K562 (cell line): ENCODE data around the gene SPRY4. TPM values are rescaled to one million over a fixed set of nuclear protein-coding genes. Genes with fewer than 3 reads are reported as not detected.
A peak's percentile ranks its signal among the peaks of the same experiment; 100 is the strongest.

ENCODE experiments used
- ARID2 ChIP-seq: fragments of 450-650 bp; IDR thresholded peaks from 2 replicates; pipeline ENCODE4 v1.6.1; 2017; ENCODE audit warnings: antibody characterized with exemption, mild to moderate bottlenecking
- FUS ChIP-seq: fragments of 200-400 bp; formaldehyde crosslinking; optimal IDR thresholded peaks from 2 replicates; pipeline ENCODE3; 2017; ENCODE audit warnings: low read depth, low read length
- HNRNPH1 ChIP-seq: fragments of 200-400 bp; formaldehyde crosslinking; optimal IDR thresholded peaks from 2 replicates; pipeline ENCODE3; 2017; ENCODE audit warnings: low read depth, mild to moderate bottlenecking, low read length, moderate library complexity
- KDM1A ChIP-seq, 2 experiments: fragments of 450-650 bp; IDR thresholded peaks; 2 replicates each; pipeline ENCODE4 v1.6.1; 2016; ENCODE audit warnings: mild to moderate bottlenecking in 2 of 2
- NCOA2 ChIP-seq, 2 experiments: fragments of 450-650 bp; IDR thresholded peaks; 2 replicates each; pipeline ENCODE4 v1.6.1; 2018; ENCODE audit warnings: mild to moderate bottlenecking in 2 of 2, moderate library complexity in 1 of 2; ENCODE audit not compliant: partially characterized antibody in 2 of 2
- NR1H2 ChIP-seq: sonication (generic); formaldehyde crosslinking; IDR thresholded peaks from 2 replicates; pipeline ENCODE4 v1.4.0; 2020; ENCODE audit warnings: mild to moderate bottlenecking, missing genetic modification reagents
- RCOR1 ChIP-seq, 2 experiments: IDR thresholded peaks; 2 replicates each; pipeline ENCODE4 v1.6.1; 2012; ENCODE audit warnings: low read depth in 2 of 2, low read length in 2 of 2, borderline replicate concordance in 1 of 2, improper control_type of control experiment in 1 of 2
- SMAD3 ChIP-seq: fragments of 450-650 bp; formaldehyde crosslinking; conservative IDR thresholded peaks from 2 replicates; pipeline ENCODE4 v1.4.0; 2020; ENCODE audit warnings: mild to moderate bottlenecking
- TSC22D4 ChIP-seq: fragments of 450-650 bp; IDR thresholded peaks from 2 replicates; pipeline ENCODE4 v1.6.1; 2016; ENCODE audit warnings: missing genetic modification characterization, missing biosample characterization, control low read depth
- ZNF146 ChIP-seq: IDR thresholded peaks from one replicate; pipeline ENCODE4 v1.6.1; 2018; ENCODE audit warnings: missing compliant biosample characterization; ENCODE audit not compliant: unreplicated experiment
- polyA plus RNA-seq, 8 experiments: library from polyadenylated mRNA; depleted of rRNA in 4 of 8; stranded (reverse) in 5 of 8; unstranded in 3 of 8; fragments of >200 nt; fragmentation: Nextera tagmentation in 2 of 8; fragmentation: Illumina TruSeq in 1 of 8; extraction: Ambion mirVana in 2 of 8; extraction: Trizol in 1 of 8; gene quantifications; 2 replicates each; pipeline versions ENCODE4 v1.2.1 to v1.2.3, GENCODE V29; 2011 to 2014; ENCODE audit warnings: inconsistent platforms in 1 of 8, missing spikeins in 1 of 8
- total RNA-seq, 7 experiments: library from RNA; depleted of rRNA in 6 of 7; stranded (reverse); fragments of >200 nt in 6 of 7; fragmentation: Illumina TruSeq in 2 of 7; extraction: Trizol in 2 of 7; gene quantifications; 2 replicates each; pipeline versions ENCODE4 v1.2.1 to v1.2.3, GENCODE V29; 2011 to 2021; ENCODE audit warnings: low replicate concordance in 1 of 7
- TF ChIP-seq, protein P1 (sequence below), 2 experiments: fragments of 450-650 bp; IDR thresholded peaks; 2 replicates each; pipeline ENCODE4 v1.6.1; 2016; ENCODE audit warnings: mild to moderate bottlenecking in 2 of 2, borderline replicate concordance in 1 of 2, low read depth in 1 of 2, moderate library complexity in 1 of 2
- TF ChIP-seq, protein P2 (sequence below): fragments of 250-450 bp; sonication (Bioruptor Pico); IDR thresholded peaks from 2 replicates; pipeline ENCODE4 v1.5.0; 2021
- TF ChIP-seq, protein P3 (sequence below): fragments of 450-650 bp; IDR thresholded peaks from 2 replicates; pipeline ENCODE4 v1.6.1; 2017; ENCODE audit warnings: mild to moderate bottlenecking, moderate library complexity
- TF ChIP-seq, protein P4 (sequence below): fragments of 450-650 bp; formaldehyde crosslinking; IDR thresholded peaks from 2 replicates; pipeline ENCODE4 v1.4.0; 2020; ENCODE audit warnings: mild to moderate bottlenecking, moderate library complexity

SPRY4 gene
- total and polyA plus RNA-seq, 9 of the 15 experiments (the other 6 are each of a cell fraction or from before 2014, with no cell fraction given), result 2.6 to 24.2 (median 9.5) TPM

DNA sequence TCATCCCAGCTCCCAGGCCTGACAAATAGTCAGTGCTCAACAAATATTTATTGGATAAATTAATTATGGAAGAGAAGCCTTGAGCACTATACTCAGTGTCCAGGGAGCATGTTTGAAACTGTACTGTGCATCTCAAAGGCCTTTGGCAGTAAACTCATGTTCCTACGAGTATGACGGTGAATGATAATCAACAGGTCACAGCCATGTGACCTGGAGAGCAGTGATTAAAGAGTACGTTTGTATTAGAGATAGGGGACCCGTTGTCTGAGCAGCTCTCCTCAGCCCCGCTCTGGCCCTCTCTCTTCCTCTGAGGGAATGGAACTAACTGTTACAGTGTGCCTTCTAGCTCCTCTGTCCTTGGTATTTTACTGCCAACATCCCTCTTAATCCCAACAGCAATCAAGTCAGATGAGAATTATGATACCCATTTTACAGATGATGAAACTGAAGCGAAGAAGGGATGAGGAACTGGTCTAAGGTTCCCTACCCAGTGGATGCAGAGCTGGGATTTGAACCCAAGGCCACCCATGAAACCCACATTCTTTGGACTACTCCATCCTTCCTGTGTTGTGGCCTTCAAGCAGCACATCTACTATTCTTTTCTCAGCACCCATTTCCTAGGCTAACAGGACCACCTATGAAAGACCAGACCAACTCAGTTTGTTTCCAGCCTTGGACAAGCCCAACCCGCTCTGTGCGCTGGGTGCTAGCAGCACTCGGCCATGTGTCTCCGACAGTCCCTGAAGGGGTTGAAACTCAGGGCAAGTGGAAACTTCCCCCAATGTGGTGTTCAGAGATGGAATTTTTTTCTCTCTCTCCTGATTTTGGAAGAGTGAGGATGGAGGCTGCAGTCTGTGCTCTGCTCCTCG, 34.9 kb downstream of the SPRY4 start (continued):
- no peak for TF ChIP-seq ZNF146 (CRISPR knock-in tag)
- no peak for TF ChIP-seq TSC22D4 (tag)
- no peak for TF ChIP-seq FUS
- TF ChIP-seq NCOA2 (IDR thresholded peaks at IDR 0.05; ENCODE audit: partially characterized antibody in 2 of 2), result no peak
- TF ChIP-seq SMAD3 (CRISPR knock-in tag), result no peak
- TF ChIP-seq, protein P1, sequence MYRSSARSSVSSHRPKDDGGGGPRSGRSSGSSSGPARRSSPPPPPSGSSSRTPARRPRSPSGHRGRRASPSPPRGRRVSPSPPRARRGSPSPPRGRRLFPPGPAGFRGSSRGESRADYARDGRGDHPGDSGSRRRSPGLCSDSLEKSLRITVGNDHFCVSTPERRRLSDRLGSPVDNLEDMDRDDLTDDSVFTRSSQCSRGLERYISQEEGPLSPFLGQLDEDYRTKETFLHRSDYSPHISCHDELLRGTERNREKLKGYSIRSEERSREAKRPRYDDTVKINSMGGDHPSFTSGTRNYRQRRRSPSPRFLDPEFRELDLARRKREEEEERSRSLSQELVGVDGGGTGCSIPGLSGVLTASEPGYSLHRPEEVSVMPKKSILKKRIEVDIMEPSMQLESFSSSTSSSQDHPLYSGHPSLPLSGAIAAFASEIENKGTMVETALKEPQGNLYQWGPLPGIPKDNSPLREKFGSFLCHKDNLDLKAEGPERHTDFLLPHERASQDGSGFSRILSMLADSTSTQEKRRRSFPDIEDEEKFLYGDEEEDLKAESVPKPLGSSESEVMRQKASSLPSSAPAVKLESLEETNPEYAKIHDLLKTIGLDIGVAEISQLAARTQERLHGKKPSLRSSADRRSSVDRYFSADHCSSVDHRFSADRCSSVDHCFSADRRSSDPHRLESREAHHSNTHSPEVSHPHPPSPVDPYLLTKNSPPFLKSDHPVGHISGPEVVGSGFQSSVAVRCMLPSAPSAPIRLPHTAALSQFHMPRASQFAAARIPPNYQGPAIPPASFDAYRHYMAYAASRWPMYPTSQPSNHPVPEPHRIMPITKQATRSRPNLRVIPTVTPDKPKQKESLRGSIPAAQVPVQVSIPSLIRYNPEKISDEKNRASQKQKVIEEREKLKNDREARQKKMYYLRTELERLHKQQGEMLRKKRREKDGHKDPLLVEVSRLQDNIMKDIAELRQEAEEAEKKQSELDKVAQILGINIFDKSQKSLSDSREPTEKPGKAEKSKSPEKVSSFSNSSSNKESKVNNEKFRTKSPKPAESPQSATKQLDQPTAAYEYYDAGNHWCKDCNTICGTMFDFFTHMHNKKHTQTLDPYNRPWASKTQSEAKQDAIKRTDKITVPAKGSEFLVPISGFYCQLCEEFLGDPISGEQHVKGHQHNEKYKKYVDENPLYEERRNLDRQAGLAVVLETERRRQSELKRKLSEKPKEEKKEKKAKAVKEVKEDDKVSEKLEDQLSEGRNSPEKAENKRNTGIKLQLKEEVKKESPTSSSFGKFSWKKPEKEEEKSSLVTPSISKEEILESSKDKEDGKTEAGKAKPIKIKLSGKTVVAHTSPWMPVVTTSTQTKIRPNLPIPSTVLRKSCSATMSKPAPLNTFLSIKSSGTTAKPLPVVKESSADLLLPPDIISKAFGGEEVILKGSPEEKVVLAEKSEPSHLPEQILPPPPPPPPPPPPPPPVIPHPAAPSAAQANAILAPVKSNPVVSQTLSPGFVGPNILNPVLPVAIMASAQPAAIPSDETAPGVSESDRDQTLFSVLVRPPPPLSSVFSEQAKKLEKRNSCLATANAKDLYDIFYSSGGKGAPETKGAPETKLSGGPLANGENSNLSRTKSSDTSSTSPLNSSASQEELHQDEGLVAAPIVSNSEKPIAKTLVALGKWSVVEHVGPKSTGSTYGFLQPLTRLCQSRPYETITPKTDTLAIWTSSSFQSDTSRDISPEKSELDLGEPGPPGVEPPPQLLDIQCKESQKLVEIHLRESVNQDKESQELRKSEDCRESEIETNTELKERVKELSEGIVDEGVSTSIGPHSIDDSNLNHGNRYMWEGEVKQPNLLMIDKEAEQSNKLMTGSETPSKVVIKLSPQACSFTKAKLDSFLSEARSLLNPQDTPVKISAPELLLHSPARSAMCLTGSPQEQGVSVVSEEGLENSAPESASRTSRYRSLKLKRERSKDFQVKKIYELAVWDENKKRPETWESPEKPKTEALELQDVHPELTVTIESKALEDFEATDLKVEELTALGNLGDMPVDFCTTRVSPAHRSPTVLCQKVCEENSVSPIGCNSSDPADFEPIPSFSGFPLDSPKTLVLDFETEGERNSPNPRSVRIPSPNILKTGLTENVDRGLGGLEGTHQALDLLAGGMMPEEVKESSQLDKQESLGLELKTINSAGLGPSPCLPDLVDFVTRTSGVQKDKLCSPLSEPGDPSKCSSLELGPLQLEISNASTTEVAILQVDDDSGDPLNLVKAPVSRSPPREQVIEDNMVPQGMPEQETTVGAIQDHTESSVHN (IDR thresholded peaks at IDR 0.05; ENCODE audit: borderline replicate concordance in 1 of 2, low read depth in 1 of 2), result no peak
- TF ChIP-seq KDM1A (IDR thresholded peaks at IDR 0.05), result peak; percentile 19 to 39; a peak in 1 of 4 replicates
- TF ChIP-seq, protein P2, sequence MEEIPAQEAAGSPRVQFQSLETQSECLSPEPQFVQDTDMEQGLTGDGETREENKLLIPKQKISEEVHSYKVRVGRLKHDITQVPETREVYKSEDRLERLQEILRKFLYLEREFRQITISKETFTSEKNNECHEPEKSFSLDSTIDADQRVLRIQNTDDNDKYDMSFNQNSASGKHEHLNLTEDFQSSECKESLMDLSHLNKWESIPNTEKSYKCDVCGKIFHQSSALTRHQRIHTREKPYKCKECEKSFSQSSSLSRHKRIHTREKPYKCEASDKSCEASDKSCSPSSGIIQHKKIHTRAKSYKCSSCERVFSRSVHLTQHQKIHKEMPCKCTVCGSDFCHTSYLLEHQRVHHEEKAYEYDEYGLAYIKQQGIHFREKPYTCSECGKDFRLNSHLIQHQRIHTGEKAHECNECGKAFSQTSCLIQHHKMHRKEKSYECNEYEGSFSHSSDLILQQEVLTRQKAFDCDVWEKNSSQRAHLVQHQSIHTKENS (CRISPR knock-in tag), result no peak
- no peak for TF ChIP-seq NR1H2
- TF ChIP-seq, protein P3, sequence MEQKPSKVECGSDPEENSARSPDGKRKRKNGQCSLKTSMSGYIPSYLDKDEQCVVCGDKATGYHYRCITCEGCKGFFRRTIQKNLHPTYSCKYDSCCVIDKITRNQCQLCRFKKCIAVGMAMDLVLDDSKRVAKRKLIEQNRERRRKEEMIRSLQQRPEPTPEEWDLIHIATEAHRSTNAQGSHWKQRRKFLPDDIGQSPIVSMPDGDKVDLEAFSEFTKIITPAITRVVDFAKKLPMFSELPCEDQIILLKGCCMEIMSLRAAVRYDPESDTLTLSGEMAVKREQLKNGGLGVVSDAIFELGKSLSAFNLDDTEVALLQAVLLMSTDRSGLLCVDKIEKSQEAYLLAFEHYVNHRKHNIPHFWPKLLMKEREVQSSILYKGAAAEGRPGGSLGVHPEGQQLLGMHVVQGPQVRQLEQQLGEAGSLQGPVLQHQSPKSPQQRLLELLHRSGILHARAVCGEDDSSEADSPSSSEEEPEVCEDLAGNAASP, result no peak
- TF ChIP-seq, protein P4, sequence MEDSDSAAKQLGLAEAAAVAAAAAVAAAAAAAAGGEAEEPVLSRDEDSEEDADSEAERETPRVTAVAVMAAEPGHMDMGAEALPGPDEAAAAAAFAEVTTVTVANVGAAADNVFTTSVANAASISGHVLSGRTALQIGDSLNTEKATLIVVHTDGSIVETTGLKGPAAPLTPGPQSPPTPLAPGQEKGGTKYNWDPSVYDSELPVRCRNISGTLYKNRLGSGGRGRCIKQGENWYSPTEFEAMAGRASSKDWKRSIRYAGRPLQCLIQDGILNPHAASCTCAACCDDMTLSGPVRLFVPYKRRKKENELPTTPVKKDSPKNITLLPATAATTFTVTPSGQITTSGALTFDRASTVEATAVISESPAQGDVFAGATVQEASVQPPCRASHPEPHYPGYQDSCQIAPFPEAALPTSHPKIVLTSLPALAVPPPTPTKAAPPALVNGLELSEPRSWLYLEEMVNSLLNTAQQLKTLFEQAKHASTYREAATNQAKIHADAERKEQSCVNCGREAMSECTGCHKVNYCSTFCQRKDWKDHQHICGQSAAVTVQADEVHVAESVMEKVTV, result no peak
- no peak for TF ChIP-seq HNRNPH1
- TF ChIP-seq RCOR1 (IDR thresholded peaks at IDR 0.05; ENCODE audit: borderline replicate concordance in 1 of 2, low read depth in 2 of 2, low read length in 2 of 2), result peak in 1 of 2 experiments; percentile 29; a peak in 1 of 4 replicates
- no peak for TF ChIP-seq ARID2
